ENCODE measurements around the gene CKAP2L. TPM values are rescaled to one million over a fixed set of nuclear protein-coding genes. Genes with fewer than 3 reads are reported as not detected.
"Not testable (repeated sequence)": the region's sequence is repeated elsewhere in the genome, so short reads cannot be mapped to it uniquely, and the experiment has no call there.

CKAP2L gene
- total RNA-seq, 3 donors from 2014 or later = 0.96 TPM; not detected in 2

DNA sequence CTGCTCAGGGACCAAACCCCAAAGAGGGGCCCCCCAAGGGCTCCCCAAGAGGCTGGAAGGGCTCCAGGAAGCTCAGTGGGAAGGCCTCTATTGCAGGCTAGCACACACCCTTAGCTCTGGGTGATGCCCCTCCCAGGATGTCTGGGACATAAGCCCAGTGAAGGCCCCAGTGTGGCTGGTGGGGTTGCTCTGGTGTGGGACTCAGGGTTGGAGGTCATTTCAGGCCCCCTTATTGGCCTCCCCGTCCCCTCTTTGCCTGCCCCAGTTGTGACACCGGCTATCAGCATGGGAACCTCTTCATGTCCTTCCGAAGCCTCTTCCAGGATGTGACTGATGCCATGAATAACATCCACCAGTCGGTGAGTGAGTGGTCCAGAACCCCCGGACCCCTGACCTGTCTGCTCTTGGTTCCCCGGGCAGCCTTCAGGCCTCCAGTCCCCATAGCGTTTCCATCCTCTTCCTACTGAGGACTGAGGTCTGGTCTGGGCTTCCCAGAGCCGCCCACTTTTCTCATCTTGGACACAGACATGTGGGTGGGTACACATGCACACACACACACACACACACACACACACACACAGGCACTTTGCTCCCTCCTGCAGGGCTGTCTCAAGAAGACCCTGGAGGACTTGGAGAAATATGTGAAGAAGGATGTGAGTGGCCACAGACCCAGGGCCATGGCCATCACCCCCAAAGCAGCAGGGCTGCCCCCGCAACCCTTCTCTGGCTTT lies 41.4 kb downstream of the CKAP2L start:
- DNase-seq (ENCODE audit: low spot score in 2 of 2) = no peak
- no peak overlapping the region for H3K4me3 ChIP-seq
- no peak overlapping the region for H3K27ac ChIP-seq
- H3K27me3 ChIP-seq = no peaks in the 10 kb centered on the region
- H3K9me3 ChIP-seq = no peaks in the 10 kb centered on the region
- intact Hi-C loops (cut with DNase I; ENCODE audit: low total_unique reads) = loop anchor here (10.0 kb wide), 1 partner anchor 128 kb away; no protein-coding TSS in a partner anchor
- no peaks in the 10 kb centered on the region for H3K36me3 ChIP-seq
- TF ChIP-seq POLR2A (IDR thresholded peaks at IDR 0.05) (no peak), POLR2AphosphoS5 (IDR thresholded peaks at IDR 0.05) (no peak)
- TF ChIP-seq, protein P1, sequence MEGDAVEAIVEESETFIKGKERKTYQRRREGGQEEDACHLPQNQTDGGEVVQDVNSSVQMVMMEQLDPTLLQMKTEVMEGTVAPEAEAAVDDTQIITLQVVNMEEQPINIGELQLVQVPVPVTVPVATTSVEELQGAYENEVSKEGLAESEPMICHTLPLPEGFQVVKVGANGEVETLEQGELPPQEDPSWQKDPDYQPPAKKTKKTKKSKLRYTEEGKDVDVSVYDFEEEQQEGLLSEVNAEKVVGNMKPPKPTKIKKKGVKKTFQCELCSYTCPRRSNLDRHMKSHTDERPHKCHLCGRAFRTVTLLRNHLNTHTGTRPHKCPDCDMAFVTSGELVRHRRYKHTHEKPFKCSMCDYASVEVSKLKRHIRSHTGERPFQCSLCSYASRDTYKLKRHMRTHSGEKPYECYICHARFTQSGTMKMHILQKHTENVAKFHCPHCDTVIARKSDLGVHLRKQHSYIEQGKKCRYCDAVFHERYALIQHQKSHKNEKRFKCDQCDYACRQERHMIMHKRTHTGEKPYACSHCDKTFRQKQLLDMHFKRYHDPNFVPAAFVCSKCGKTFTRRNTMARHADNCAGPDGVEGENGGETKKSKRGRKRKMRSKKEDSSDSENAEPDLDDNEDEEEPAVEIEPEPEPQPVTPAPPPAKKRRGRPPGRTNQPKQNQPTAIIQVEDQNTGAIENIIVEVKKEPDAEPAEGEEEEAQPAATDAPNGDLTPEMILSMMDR (IDR thresholded peaks at IDR 0.05) = no peak
- no peaks in the 10 kb centered on the region for H3K4me1 ChIP-seq

DNA sequence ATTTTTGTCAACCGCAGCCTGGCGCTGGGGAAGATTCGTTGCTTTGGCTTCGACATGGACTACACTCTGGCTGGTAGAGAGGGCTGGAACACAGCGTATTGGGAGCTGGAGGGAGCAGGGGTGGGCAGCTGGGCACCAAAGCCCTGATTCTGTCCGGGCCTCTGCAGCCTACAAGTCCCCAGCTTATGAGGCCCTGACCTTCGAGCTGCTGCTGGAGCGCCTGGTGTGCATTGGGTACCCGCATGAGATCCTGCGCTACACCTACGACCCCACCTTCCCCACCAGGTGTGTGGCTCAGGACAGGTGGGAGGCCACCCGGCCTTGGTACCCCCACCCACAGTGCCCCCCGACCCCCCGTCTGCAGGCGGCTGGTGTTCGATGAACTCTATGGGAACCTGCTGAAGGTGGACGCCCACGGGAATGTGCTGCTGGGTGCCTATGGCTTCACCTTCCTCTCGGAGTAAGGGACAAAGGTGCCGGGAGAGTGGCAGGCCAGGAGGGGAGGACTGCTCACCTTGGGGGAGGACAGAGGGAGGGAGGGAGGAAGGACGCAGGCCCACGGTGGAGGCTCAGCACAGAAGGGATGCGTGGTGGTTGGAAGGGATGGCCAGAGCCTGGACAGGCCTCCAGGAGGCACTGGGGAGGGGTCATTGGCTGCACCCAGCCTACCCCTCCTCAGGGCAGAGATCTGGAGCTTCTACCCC lies 42.4 kb downstream of the CKAP2L start:
- Histone ChIP-seq H3K4me1 (no peaks in the 10 kb centered on the region), H3K9me3 (no peaks in the 10 kb centered on the region), H3K4me3 (no peak overlapping the region), H3K27ac (no peak overlapping the region), H3K36me3 (no peaks in the 10 kb centered on the region), H3K27me3 (no peaks in the 10 kb centered on the region)
- TF ChIP-seq POLR2AphosphoS5 (IDR thresholded peaks at IDR 0.05) (no peak), POLR2A (IDR thresholded peaks at IDR 0.05) (no peak)
- TF ChIP-seq, protein P1 (IDR thresholded peaks at IDR 0.05) = no peak
- intact Hi-C loops (cut with DNase I; ENCODE audit: low total_unique reads) = loop anchor here (10.0 kb wide), 1 partner anchor 127 kb away; no protein-coding TSS in a partner anchor
- DNase-seq (ENCODE audit: low spot score in 2 of 2) = no peak

DNA sequence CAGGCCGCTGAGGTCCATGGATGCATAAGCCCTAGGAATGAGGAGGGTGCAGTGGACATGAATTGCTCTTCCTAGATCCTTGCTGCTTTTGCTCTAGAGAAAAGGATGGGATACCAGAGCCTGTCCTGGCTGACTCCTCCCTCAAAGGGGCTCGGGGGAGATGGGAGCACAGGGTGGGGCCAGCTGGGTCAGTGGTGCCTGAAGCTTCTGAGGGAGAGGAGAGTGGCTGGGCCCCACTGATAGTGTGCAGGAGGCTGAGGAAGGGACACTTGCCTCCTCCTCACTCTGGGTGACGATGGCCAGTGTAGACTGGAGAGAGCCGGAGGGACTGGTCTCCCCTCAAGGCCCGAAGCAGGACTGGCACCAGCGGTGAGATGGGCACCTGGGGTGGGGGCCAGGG lies 43.6 kb downstream of the CKAP2L start, which contains the start of gene NT5DC4:
TSS of gene NT5DC4 (plus strand) at position 236 of the 400 bp plus-strand sequence. CDS start at position 296, 60 bp downstream.
- Histone ChIP-seq H3K36me3 (no peaks in the 10 kb centered on the region), H3K9me3 (no peaks in the 10 kb centered on the region), H3K4me3 (no peak within 1 kb of the TSS), H3K4me1 (no peaks in the 10 kb centered on the region), H3K27me3 (no peaks in the 10 kb centered on the region), H3K27ac (no peak within 1 kb of the TSS)
- no peak for DNase-seq (ENCODE audit: low spot score in 2 of 2)
- intact Hi-C loops (cut with DNase I; ENCODE audit: low total_unique reads) = loop anchor here (10.0 kb wide), 1 partner anchor 126 kb away; no protein-coding TSS in a partner anchor
- TF ChIP-seq POLR2A (IDR thresholded peaks at IDR 0.05) = no peak
- TF ChIP-seq, protein P1 (IDR thresholded peaks at IDR 0.05) = no peak
- no peak for TF ChIP-seq POLR2AphosphoS5 (IDR thresholded peaks at IDR 0.05)

DNA sequence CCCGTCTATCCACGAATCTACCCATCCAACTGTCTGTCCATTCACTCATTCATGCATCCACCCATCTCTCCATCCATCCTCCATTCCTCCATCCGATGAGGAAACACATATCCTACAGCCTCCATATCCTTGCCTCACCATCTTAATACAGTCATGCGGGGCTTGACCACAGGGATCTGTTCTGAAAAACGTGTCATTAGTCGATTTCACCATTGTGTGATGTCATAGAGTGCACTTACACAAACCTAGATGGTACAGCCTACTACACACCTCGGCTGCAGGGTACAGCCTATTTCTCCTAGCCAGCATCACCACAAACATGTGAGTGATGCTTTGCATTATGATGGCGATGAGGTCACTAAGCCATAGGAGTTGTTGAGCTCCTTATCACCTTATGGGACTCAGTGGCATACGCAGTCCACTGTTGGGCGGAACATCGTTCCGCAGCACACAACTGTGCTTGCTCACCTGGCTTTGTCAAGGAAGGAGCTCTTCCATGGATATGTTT lies 45.5 kb downstream of the CKAP2L start:
- no peak for TF ChIP-seq POLR2A (IDR thresholded peaks at IDR 0.05)
- TF ChIP-seq, protein P1 (IDR thresholded peaks at IDR 0.05) = no peak
- TF ChIP-seq POLR2AphosphoS5 (IDR thresholded peaks at IDR 0.05) = no peak
- no peak for DNase-seq (ENCODE audit: low spot score in 2 of 2)
- Histone ChIP-seq H3K27ac (no peak overlapping the region), H3K27me3 (no peaks in the 10 kb centered on the region), H3K4me3 (no peak overlapping the region), H3K4me1 (no peaks in the 10 kb centered on the region), H3K36me3 (no peaks in the 10 kb centered on the region), H3K9me3 (no peaks in the 10 kb centered on the region)
- intact Hi-C loops (cut with DNase I; ENCODE audit: low total_unique reads) = no loop called here

DNA sequence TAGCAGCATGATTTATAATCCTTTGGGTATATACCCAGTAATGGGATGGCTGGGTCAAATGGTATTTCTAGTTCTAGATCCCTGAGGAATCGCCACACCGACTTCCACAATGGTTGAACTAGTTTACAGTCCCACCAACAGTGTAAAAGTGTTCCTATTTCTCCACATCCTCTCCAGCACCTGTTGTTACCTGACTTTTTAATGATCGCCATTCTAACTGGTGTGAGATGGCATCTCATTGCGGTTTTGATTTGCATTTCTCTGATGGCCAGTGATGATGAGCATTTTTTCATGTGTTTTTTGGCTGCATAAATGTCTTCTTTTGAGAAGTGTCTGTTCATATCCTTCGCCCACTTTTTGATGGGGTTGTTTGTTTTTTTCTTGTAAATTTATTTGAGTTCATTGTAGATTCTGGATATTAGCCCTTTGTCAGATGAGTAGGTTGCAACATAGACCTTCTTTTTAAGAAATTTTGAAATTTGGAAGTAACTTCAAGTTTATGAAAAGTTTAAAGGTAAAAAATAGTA lies 47.5 kb downstream of the CKAP2L start:
- H3K4me1 ChIP-seq; H3K36me3 ChIP-seq; DNase-seq (ENCODE audit: low spot score in 2 of 2); H3K4me3 ChIP-seq; H3K27me3 ChIP-seq; H3K9me3 ChIP-seq; intact Hi-C loops (cut with DNase I; ENCODE audit: low total_unique reads); H3K27ac ChIP-seq: not testable (repeated sequence)

DNA sequence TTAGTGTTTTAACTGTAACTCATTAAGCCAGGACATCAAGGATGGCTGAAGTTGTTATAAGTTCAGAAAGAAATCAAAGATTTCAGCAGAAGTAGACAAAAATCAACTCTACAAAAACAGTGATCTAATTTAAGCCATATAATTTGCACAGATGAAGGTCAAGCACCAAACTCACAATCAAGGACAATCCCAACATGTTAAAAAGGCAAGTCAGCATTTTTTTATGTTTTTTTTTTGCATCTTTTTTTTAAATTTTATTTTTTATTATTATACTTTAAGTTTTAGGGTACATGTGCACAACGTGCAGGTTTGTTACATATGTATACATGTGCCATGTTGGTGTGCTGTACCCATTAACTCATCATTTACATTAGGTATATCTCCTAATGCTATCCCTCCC lies 48.3 kb downstream of the CKAP2L start:
- H3K4me1 ChIP-seq; DNase-seq (ENCODE audit: low spot score in 2 of 2); H3K27ac ChIP-seq; H3K9me3 ChIP-seq; H3K4me3 ChIP-seq; H3K36me3 ChIP-seq; intact Hi-C loops (cut with DNase I; ENCODE audit: low total_unique reads); H3K27me3 ChIP-seq: not testable (repeated sequence)

Measured in breast epithelium (tissue), 4 donors.